Hematopoietic multipotent progenitor cell (in vitro differentiated cells): Measurements from ENCODE around the gene KDM7A. TPM values are rescaled to one million over a fixed set of nuclear protein-coding genes. Genes with fewer than 3 reads are reported as not detected.
"Not testable (repeated sequence)": the region's sequence is repeated elsewhere in the genome, so short reads cannot be mapped to it uniquely, and the experiment has no call there.

Experiments
- DNase-seq, 3 donors: peaks; one replicate each; pipeline ENCODE4 v3.0.0-alpha.2; 2011 to 2015; ENCODE audit warnings: low read depth in 2 of 3, low spot score in 2 of 3
- total RNA-seq: library from RNA; depleted of rRNA; stranded (reverse); fragments of >200 nt; gene quantifications from one replicate; pipeline ENCODE4 v1.2.3, GENCODE V29; 2012

The KDM7A gene
- total RNA-seq, 1 donor, result 3.2 TPM

- DNase-seq, result no peak
These were observed 24.6 kb upstream of the KDM7A start for GRCh38 chr7:140201393-140201792.

- DNase-seq, result no peak
These were observed 23.5 kb upstream of the KDM7A start for GRCh38 chr7:140200061-140200989.

- no peak for DNase-seq
These were observed 21.2 kb upstream of the KDM7A start for GRCh38 chr7:140197938-140198337.

- DNase-seq, result no peak
These were observed 20.6 kb upstream of the KDM7A start for GRCh38 chr7:140197218-140197890.

GRCh38 chr7:140196361-140197217 is 19.8 kb upstream of the KDM7A start:
- DNase-seq, result no peak

GRCh38 chr7:140195859-140196258 is 19.1 kb upstream of the KDM7A start:
- DNase-seq, result no peak

- DNase-seq, result no peak
These were observed 15.8 kb upstream of the KDM7A start for GRCh38 chr7:140192620-140193019.

- no peak for DNase-seq
These were observed 15.4 kb upstream of the KDM7A start for GRCh38 chr7:140192176-140192575.

GRCh38 chr7:140190588-140190987 is 13.8 kb upstream of the KDM7A start:
- no peak for DNase-seq

- no peak for DNase-seq
These were observed 13.1 kb upstream of the KDM7A start for GRCh38 chr7:140189917-140190316.

- no peak for DNase-seq
These were observed 6.1 kb upstream of the KDM7A start for GRCh38 chr7:140182917-140183316.

GRCh38 chr7:140179339-140179738 is 2.6 kb upstream of the KDM7A start:
- DNase-seq, result no peak

- peak in 2 of 3 donors; percentile 9 to 15 for DNase-seq
These were observed 571 bp downstream of the KDM7A start for GRCh38 chr7:140176122-140176701.

GRCh38 chr7:140175221-140176121 is 1.3 kb downstream of the KDM7A start:
- peak; percentile 87 to 93 (median 89) for DNase-seq

- no peak for DNase-seq
These were observed 2.6 kb downstream of the KDM7A start for GRCh38 chr7:140174217-140174616.

- DNase-seq, result no peak
These were observed 6.4 kb downstream of the KDM7A start for GRCh38 chr7:140170375-140170774.

- no peak for DNase-seq
These were observed 8.0 kb downstream of the KDM7A start for GRCh38 chr7:140168816-140169215.

- no peak for DNase-seq
These were observed 11.4 kb downstream of the KDM7A start for GRCh38 chr7:140165422-140165821.

- DNase-seq, result not testable (repeated sequence)
These were observed 14.7 kb downstream of the KDM7A start for GRCh38 chr7:140162081-140162480.

GRCh38 chr7:140161047-140161446 is 15.7 kb downstream of the KDM7A start:
- DNase-seq, result no peak
